MG63 (cell line): ENCODE results near the gene COL21A1. TPM values are rescaled to one million over a fixed set of nuclear protein-coding genes. Genes with fewer than 3 reads are reported as not detected.
"Not testable (repeated sequence)": the region's sequence is repeated elsewhere in the genome, so short reads cannot be mapped to it uniquely, and the experiment has no call there.

Source experiments
- DNase-seq: peaks from one replicate; pipeline ENCODE4 v3.0.0-alpha.2; 2020
- H3K27me3 ChIP-seq: fragments of 250-450 bp; sonication (Bioruptor Pico); 2 replicates; pipeline ENCODE4 v1.5.1; 2020; ENCODE audit warnings: mild to moderate bottlenecking, moderate library complexity
- H3K36me3 ChIP-seq: fragments of 250-450 bp; sonication (Bioruptor Pico); 2 replicates; pipeline ENCODE4 v1.5.1; 2020; ENCODE audit warnings: mild to moderate bottlenecking, moderate library complexity
- H3K4me3 ChIP-seq: fragments of 250-450 bp; sonication (Bioruptor Pico); 2 replicates; pipeline ENCODE4 v1.5.1; 2020; ENCODE audit warnings: mild to moderate bottlenecking, moderate library complexity
- H3K9me3 ChIP-seq: fragments of 250-450 bp; sonication (Bioruptor Pico); 2 replicates; pipeline ENCODE4 v1.5.1; 2020; ENCODE audit warnings: mild to moderate bottlenecking, moderate library complexity
- total RNA-seq: library from RNA; depleted of rRNA; stranded (reverse); fragments of >200 nt; shearing (Covaris generic); gene quantifications from 2 replicates; pipeline ENCODE4 v1.2.3, GENCODE V29; 2014; ENCODE audit warnings: low replicate concordance; rRNA removed

COL21A1 gene
- not detected in 2 replicates for total RNA-seq

- no peak for DNase-seq
- no peaks in the 10 kb centered on the region for H3K27me3 ChIP-seq
- H3K4me3 ChIP-seq, result no peak within 1 kb of the TSS
Observed at GRCh38 chr6:56246881-56247653, at the start of gene COL21A1. Gene COL21A1, minus strand, starts transcription at chr6:56247580. Its CDS starts 64,962 bp downstream, at chr6:56182618.

GRCh38 chr6:56293781-56294180, 46.4 kb upstream of the COL21A1 start:
- Histone ChIP-seq H3K4me3 (no peak overlapping the region), H3K9me3 (no peaks in the 10 kb centered on the region), H3K27me3 (no peaks in the 10 kb centered on the region), H3K36me3 (no peaks in the 10 kb centered on the region)
- DNase-seq, result no peak

More at GRCh38 chr6:56246881-56247653, at the start of gene COL21A1:
- no peaks in the 10 kb centered on the region for H3K9me3 ChIP-seq
- no peaks in the 10 kb centered on the region for H3K36me3 ChIP-seq

- no peak for DNase-seq
- H3K4me3 ChIP-seq, result no peak overlapping the region
- H3K27me3 ChIP-seq, result no peaks in the 10 kb centered on the region
- no peaks in the 10 kb centered on the region for H3K9me3 ChIP-seq
- H3K36me3 ChIP-seq, result no peaks in the 10 kb centered on the region
Observed at GRCh38 chr6:56292505-56293181, 45.3 kb upstream of the COL21A1 start.

- Histone ChIP-seq H3K4me3 (no peak overlapping the region), H3K36me3 (no peaks in the 10 kb centered on the region), H3K9me3 (no peaks in the 10 kb centered on the region), H3K27me3 (no peaks in the 10 kb centered on the region)
- DNase-seq, result no peak
Observed at GRCh38 chr6:56291302-56291917, 44.0 kb upstream of the COL21A1 start.

GRCh38 chr6:56289721-56290120, 42.3 kb upstream of the COL21A1 start:
- Histone ChIP-seq H3K27me3 (no peaks in the 10 kb centered on the region), H3K4me3 (no peak overlapping the region), H3K9me3 (no peaks in the 10 kb centered on the region), H3K36me3 (no peaks in the 10 kb centered on the region)
- no peak for DNase-seq

DNA sequence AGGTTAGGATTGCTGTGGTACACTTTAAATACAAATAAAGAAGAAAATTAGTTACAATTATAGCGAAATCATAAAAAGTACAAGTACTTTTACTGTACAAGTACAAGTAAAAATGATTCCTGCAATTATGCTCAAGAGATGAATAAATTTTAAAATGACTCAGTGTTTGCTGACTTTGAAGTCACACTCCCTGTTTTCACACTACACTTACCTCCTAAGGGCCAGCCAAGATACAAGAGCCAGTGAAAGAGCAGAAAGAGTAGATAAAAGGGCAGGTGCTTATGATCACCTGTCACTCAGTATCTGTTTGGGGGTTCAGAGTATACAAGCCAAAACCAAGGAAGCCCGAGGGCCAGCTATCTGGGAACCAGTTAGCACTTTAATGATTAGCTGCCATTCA, 41.0 kb upstream of the COL21A1 start:
- Histone ChIP-seq H3K9me3 (no peaks in the 10 kb centered on the region), H3K36me3 (no peaks in the 10 kb centered on the region), H3K4me3 (no peak overlapping the region), H3K27me3 (no peaks in the 10 kb centered on the region)
- no peak for DNase-seq

DNA sequence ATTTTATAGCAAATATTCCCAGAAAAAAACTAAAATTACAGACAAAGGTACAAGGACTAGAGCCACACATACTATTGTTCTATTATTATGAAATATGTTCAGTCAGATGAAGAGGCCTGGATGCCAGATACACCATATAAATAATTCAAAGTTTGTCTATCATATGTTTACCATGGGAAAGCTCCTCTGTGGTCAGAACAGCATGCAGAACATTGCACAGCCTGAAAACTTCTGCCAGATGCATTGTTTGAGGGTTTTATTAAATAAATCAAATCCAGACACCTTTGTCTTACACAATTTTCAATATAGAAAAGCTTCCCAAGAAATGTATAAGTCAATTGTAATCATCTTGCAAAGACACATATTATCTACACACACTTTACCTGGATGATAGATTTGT, 35.0 kb upstream of the COL21A1 start:
- H3K4me3 ChIP-seq, result no peak overlapping the region
- no peaks in the 10 kb centered on the region for H3K36me3 ChIP-seq
- H3K9me3 ChIP-seq, result no peaks in the 10 kb centered on the region
- DNase-seq, result no peak
- no peaks in the 10 kb centered on the region for H3K27me3 ChIP-seq

DNA sequence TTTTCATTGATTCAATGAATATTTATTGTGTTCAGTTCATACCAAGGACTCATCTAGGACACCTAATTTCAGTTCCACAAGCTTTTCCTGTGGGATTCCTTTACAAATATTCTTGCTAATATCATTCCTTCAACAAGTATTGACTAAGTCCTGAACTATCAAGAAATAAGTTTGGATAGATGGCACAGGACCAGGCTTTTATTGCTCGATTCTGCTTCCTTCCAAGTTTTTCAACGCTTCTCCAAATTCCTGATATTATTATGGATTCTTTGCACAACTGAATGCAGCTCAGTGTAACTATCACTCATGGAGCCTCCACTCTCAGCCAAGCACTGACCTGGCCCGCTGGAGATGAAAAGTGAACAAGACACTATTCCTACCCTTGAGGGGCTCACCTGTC, 32.7 kb upstream of the COL21A1 start:
- Histone ChIP-seq H3K27me3 (no peaks in the 10 kb centered on the region), H3K36me3 (no peaks in the 10 kb centered on the region), H3K9me3 (no peaks in the 10 kb centered on the region), H3K4me3 (no peak overlapping the region)
- DNase-seq, result no peak

DNA sequence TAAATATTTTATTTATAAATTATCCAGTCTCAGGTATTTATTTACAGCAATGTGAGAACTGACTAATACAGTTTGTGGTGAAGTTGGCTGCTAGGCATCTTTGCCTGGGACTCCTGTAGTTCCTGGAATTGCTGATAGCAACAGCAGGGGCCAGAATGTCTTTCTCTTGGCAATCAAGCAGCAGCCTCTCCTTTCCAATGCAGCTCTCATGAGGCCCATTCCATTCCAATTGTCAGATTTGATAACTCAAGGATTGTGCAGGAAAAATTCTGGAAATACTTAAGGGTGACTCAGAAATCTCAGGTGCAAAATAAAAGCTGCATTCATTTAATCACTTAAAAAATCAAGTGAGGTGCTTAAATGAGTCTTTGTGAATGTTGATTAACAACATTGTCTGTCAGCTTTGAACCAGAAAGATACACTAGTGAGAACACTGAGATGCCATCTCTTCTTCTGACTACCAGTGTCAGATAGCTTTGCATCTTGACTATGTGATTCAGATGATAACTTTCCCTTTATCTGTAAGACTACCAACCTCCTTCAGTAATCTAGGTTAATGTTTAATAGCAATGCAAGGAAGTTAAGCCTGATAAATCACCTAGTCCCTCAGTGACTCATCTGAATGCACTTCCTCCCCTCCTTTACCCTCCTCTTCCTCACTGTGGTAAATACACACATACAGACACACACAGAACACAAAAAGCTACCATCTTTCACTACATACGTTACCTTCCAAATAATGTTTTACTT, 32.1 kb upstream of the COL21A1 start:
- Histone ChIP-seq H3K27me3 (no peaks in the 10 kb centered on the region), H3K36me3 (no peaks in the 10 kb centered on the region), H3K4me3 (no peak overlapping the region), H3K9me3 (no peaks in the 10 kb centered on the region)
- no peak for DNase-seq

- Histone ChIP-seq H3K36me3 (no peaks in the 10 kb centered on the region), H3K27me3 (no peaks in the 10 kb centered on the region), H3K4me3 (no peak overlapping the region), H3K9me3 (no peaks in the 10 kb centered on the region)
- DNase-seq, result no peak
Observed at GRCh38 chr6:56278171-56278591, 30.8 kb upstream of the COL21A1 start.

GRCh38 chr6:56270812-56271441, 23.5 kb upstream of the COL21A1 start:
- H3K27me3 ChIP-seq, result no peaks in the 10 kb centered on the region
- H3K9me3 ChIP-seq, result 0 out of 2 replicates have a peak, but pooled peaks cover 2% of the 10 kb centered on the region
- no peak overlapping the region for H3K4me3 ChIP-seq
- DNase-seq, result no peak
- no peaks in the 10 kb centered on the region for H3K36me3 ChIP-seq

DNA sequence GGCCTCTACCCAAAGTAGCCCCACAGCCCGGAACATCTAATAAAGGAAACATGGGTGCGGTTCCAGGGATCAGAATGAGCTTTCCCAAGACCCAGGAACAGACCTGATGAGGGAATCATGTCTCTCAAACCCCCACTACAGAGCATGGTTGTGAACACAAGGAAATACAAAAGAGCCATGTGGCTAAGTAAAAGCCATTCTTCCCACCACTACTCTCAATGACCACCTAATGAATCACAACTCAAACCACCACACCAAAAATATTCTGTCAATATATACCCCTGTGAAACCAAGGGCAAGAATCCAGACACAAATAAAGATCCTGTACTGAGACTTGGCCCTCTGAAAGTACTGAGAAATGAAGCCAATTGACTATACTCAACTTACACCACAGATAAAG, 20.9 kb upstream of the COL21A1 start:
- DNase-seq, result no peak
- Histone ChIP-seq H3K4me3 (no peak overlapping the region), H3K27me3 (no peaks in the 10 kb centered on the region), H3K36me3 (no peaks in the 10 kb centered on the region), H3K9me3 (0 out of 2 replicates have a peak, but pooled peaks cover 2% of the 10 kb centered on the region)

- no peaks in the 10 kb centered on the region for H3K27me3 ChIP-seq
- no peaks in the 10 kb centered on the region for H3K36me3 ChIP-seq
- H3K4me3 ChIP-seq, result no peak overlapping the region
- H3K9me3 ChIP-seq, result no peaks in the 10 kb centered on the region
- no peak for DNase-seq
Observed at GRCh38 chr6:56266011-56266410, 18.6 kb upstream of the COL21A1 start.

DNA sequence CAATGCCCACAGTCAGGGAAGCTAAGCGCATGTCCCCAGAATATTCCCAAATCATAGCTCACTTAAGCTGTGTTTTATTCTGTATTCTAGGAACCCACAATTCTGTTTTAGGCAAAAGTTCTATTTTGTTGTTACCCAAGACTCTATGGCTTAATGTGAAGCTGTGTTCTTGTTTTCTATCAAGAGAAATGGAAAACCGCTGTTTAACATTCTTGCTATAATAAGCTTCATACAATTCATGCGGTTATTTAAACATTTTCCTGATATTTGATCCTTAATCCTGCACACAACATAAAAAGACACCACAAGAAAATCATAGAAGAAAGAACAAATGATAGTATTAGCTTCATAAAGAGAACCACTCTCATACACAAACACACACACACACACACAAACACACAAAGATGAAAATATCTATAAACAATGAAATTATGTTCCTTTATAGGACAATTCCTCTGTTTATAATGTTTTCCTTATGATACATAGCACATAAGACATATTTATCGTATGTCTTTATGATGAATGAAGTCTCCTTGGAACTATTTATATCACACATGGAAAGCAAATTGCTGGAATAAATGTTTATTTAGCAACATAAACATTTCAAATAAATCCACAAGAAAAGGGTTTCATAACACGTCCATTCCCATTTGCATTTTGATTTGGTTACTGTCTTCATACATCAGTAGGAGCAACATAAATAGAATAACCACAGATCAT, 16.4 kb upstream of the COL21A1 start:
- no peaks in the 10 kb centered on the region for H3K9me3 ChIP-seq
- no peaks in the 10 kb centered on the region for H3K36me3 ChIP-seq
- no peak overlapping the region for H3K4me3 ChIP-seq
- no peaks in the 10 kb centered on the region for H3K27me3 ChIP-seq
- no peak for DNase-seq

GRCh38 chr6:56260593-56260992, 13.2 kb upstream of the COL21A1 start:
- H3K36me3 ChIP-seq, H3K27me3 ChIP-seq, H3K4me3 ChIP-seq, DNase-seq, H3K9me3 ChIP-seq: not testable (repeated sequence)
